SK-N-SH (cell line): Measurements from ENCODE around the gene C1QTNF8. TPM values are rescaled to one million over a fixed set of nuclear protein-coding genes. Genes with fewer than 3 reads are reported as not detected.

Experiments used
- CTCF ChIA-PET: fragments of 300-600, 350-600 bp; formaldehyde crosslinking; extraction: SDS; loops from one replicate; lab custom pipeline; 2021; lab: Yijun Ruan, JAX
- POLR2A ChIA-PET: fragments of 350-600 bp; sonication (Branson Sonifier 250); formaldehyde crosslinking; extraction: SDS; loops from one replicate; lab custom pipeline; 2020; ENCODE audit warnings: antibody characterized with exemption, inconsistent platforms; lab: Yijun Ruan, JAX
- DNase-seq: peaks from one replicate; pipeline ENCODE4 v3.0.0; 2012
- H2AFZ ChIP-seq: fragments of 200-600 bp; sonication (generic); 2 replicates; pipeline ENCODE4 v1.8.1; 2016; ENCODE audit warnings: antibody characterized with exemption, mild to moderate bottlenecking, low read depth
- H3F3A ChIP-seq: fragments of 200-600 bp; sonication (generic); replicated peaks from 2 replicates; pipeline ENCODE3; 2016; ENCODE audit warnings: antibody characterized with exemption, mild to moderate bottlenecking; ENCODE audit not compliant: insufficient read depth
- H3K27ac ChIP-seq, 2 experiments: fragments of 200-500 bp in 1 of 2; fragments of 200-600 bp in 1 of 2; sonication (Bioruptor generic) in 1 of 2; sonication (generic), shearing (Covaris generic) in 1 of 2; 2 replicates each; pipeline versions ENCODE4 v1.5.1 to v1.6.1; 2014 to 2016; ENCODE audit warnings: low read depth in 2 of 2, inconsistent platforms in 1 of 2, low read length in 1 of 2, mild to moderate bottlenecking in 1 of 2, mixed read lengths in 1 of 2
- H3K27me3 ChIP-seq: fragments of 200-600 bp; sonication (generic), shearing (Covaris generic); 2 replicates; pipeline ENCODE4 v1.6.1; 2016; ENCODE audit warnings: mixed run types; ENCODE audit not compliant: insufficient read depth
- H3K36me3 ChIP-seq, 2 experiments: fragments of 200-500 bp in 1 of 2; fragments of 200-600 bp in 1 of 2; sonication (Bioruptor generic) in 1 of 2; sonication (generic) in 1 of 2; replicated peaks in 1 of 2; 2 replicates each; pipeline versions ENCODE3 to v1.5.1; 2014 to 2016; ENCODE audit warnings: low read length in 1 of 2, mild to moderate bottlenecking in 1 of 2; ENCODE audit not compliant: insufficient read depth in 2 of 2, control insufficient read depth in 1 of 2
- H3K4me1 ChIP-seq, 2 experiments: fragments of 200-500 bp in 1 of 2; fragments of 200-600 bp in 1 of 2; sonication (Bioruptor generic) in 1 of 2; sonication (generic), shearing (Covaris generic) in 1 of 2; 2 replicates each; pipeline versions ENCODE4 v1.5.1 to v1.6.1; 2014 to 2016; ENCODE audit warnings: low read depth in 1 of 2, low read length in 1 of 2, mixed run types in 1 of 2; ENCODE audit not compliant: insufficient read depth in 2 of 2, control insufficient read depth in 1 of 2
- H3K4me2 ChIP-seq: fragments of 200-600 bp; sonication (generic), shearing (Covaris generic); 2 replicates; pipeline ENCODE4 v1.6.1; 2017; ENCODE audit warnings: mixed run types
- H3K4me3 ChIP-seq, 2 experiments: fragments of 200-500 bp in 1 of 2; fragments of 200-600 bp in 1 of 2; sonication (Bioruptor generic) in 1 of 2; sonication (generic), shearing (Covaris generic) in 1 of 2; 2 replicates each; pipeline versions ENCODE4 v1.5.1 to v1.8.1; 2014 to 2016; ENCODE audit warnings: low read depth in 2 of 2, inconsistent platforms in 1 of 2, low read length in 1 of 2, mild to moderate bottlenecking in 1 of 2, mixed read lengths in 1 of 2, moderate library complexity in 1 of 2
- H3K79me2 ChIP-seq: fragments of 200-600 bp; sonication (generic); 2 replicates; pipeline ENCODE4 v1.8.1; 2017; ENCODE audit warnings: mild to moderate bottlenecking; ENCODE audit not compliant: insufficient read depth
- H3K9ac ChIP-seq: fragments of 200-600 bp; sonication (generic); 2 replicates; pipeline ENCODE4 v1.6.1; 2017; ENCODE audit warnings: mixed run types
- H3K9me2 ChIP-seq: fragments of 200-600 bp; sonication (generic); 2 replicates; pipeline ENCODE4 v1.6.1; 2017; ENCODE audit warnings: mixed run types
- H3K9me3 ChIP-seq: fragments of 200-600 bp; sonication (generic); 2 replicates; pipeline ENCODE4 v1.6.1; 2017; ENCODE audit warnings: mixed run types, mild to moderate bottlenecking, moderate library complexity
- H4K20me1 ChIP-seq: fragments of 200-600 bp; sonication (generic); 2 replicates; pipeline ENCODE4 v1.6.1; 2017; ENCODE audit warnings: mild to moderate bottlenecking, mixed run types; ENCODE audit not compliant: insufficient read depth
- CHD2 ChIP-seq: fragments of 150-350 bp; IDR thresholded peaks from 2 replicates; pipeline ENCODE4 v1.6.1; 2018; ENCODE audit warnings: low read length; ENCODE audit not compliant: partially characterized antibody
- FOXJ3 ChIP-seq: sonication (generic); formaldehyde crosslinking; IDR thresholded peaks from 2 replicates; pipeline ENCODE4 v1.5.1; 2020; ENCODE audit warnings: mild to moderate bottlenecking, missing genetic modification reagents
- GABPA ChIP-seq: IDR thresholded peaks from 2 replicates; pipeline ENCODE4 v1.4.0; 2012; ENCODE audit warnings: low read depth, mild to moderate bottlenecking
- GATA2 ChIP-seq: sonication (generic); formaldehyde crosslinking; IDR thresholded peaks from 2 replicates; pipeline ENCODE4 v1.5.0; 2020; ENCODE audit warnings: mild to moderate bottlenecking, missing genetic modification reagents
- IRF3 ChIP-seq: fragments of 150-350 bp; IDR thresholded peaks from 2 replicates; pipeline ENCODE4 v1.6.1; 2016; ENCODE audit warnings: mild to moderate bottlenecking, low read depth, low read length
- JUND ChIP-seq: IDR thresholded peaks from 2 replicates; pipeline ENCODE4 v1.4.0; 2012
- MEF2A ChIP-seq: IDR thresholded peaks from 2 replicates; pipeline ENCODE4 v1.4.0; 2012; ENCODE audit warnings: low read depth, borderline replicate concordance
- MXI1 ChIP-seq: IDR thresholded peaks from 2 replicates; pipeline ENCODE4 v1.6.1; 2012; ENCODE audit warnings: mild to moderate bottlenecking, low read depth, low read length, improper control_type of control experiment
- NFIC ChIP-seq: IDR thresholded peaks from 2 replicates; pipeline ENCODE4 v1.4.0; 2012; ENCODE audit warnings: borderline replicate concordance
- NRF1 ChIP-seq: IDR thresholded peaks from 2 replicates; pipeline ENCODE4 v1.6.1; 2012; ENCODE audit warnings: low read depth, mild to moderate bottlenecking, low read length
- PBX3 ChIP-seq: IDR thresholded peaks from 2 replicates; pipeline ENCODE4; 2012
- RAD21 ChIP-seq: IDR thresholded peaks from 2 replicates; pipeline ENCODE4 v1.6.1; 2012; ENCODE audit warnings: mild to moderate bottlenecking, low read length
- REST ChIP-seq: IDR thresholded peaks from 2 replicates; pipeline ENCODE4 v1.6.1; 2012; ENCODE audit warnings: mild to moderate bottlenecking, low read depth, low read length, moderate library complexity
- RFX5 ChIP-seq: IDR thresholded peaks from 2 replicates; pipeline ENCODE4 v1.6.1; 2012; ENCODE audit warnings: mild to moderate bottlenecking, improper control_type of control experiment, low read length
- SMC3 ChIP-seq: IDR thresholded peaks from 2 replicates; pipeline ENCODE4 v1.6.1; 2012; ENCODE audit warnings: low read depth, low read length, improper control_type of control experiment
- TAF1 ChIP-seq: IDR thresholded peaks from 2 replicates; pipeline ENCODE4 v1.6.1; 2012; ENCODE audit warnings: low read depth, mild to moderate bottlenecking, low read length, moderate library complexity, borderline replicate concordance
- USF2 ChIP-seq: fragments of 150-350 bp; IDR thresholded peaks from 2 replicates; pipeline ENCODE4 v1.6.1; 2017; ENCODE audit warnings: antibody characterized with exemption, low read length, low read depth, borderline replicate concordance
- ZBTB33 ChIP-seq: IDR thresholded peaks from 2 replicates; pipeline ENCODE4 v1.4.0; 2012; ENCODE audit warnings: low read depth, borderline replicate concordance
- WGBS: methylation state at CpG from one replicate; pipeline ENCODE4 v1.1.6; 2017; ENCODE audit warnings: low lambda C conversion rate; 5-methylcytosine and 5-hydroxymethylcytosine counted together
- polyA plus RNA-seq, 3 experiments: library from polyadenylated mRNA; depleted of rRNA; stranded (reverse); fragments of >200 nt; gene quantifications; 2 replicates each; pipeline ENCODE4 v1.2.3, GENCODE V29; 2012

Gene C1QTNF8
- polyA plus RNA-seq, 1 of the 3 experiments (the other 2 are of a cell fraction) = not detected

GRCh38 chr16:1066584-1067172 lies 29.4 kb downstream of the C1QTNF8 start:
- no peaks in the 10 kb centered on the region for H3F3A ChIP-seq
- no peak overlapping the region for H3K4me3 ChIP-seq
- no peaks in the 10 kb centered on the region for H3K79me2 ChIP-seq
- no peaks in the 10 kb centered on the region for H3K9me2 ChIP-seq
- no peaks in the 10 kb centered on the region for H4K20me1 ChIP-seq
- H3K27ac ChIP-seq = no peak overlapping the region
- no peak overlapping the region for H3K9ac ChIP-seq
- H3K4me2 ChIP-seq = no peak overlapping the region
- H3K36me3 ChIP-seq = no peaks in the 10 kb centered on the region
- no peak for TF ChIP-seq RAD21
- TF ChIP-seq NRF1 = no peak
- TF ChIP-seq RFX5 = no peak
- TF ChIP-seq ZBTB33 = no peak
- TF ChIP-seq GABPA = no peak
- TF ChIP-seq REST = no peak
- TF ChIP-seq FOXJ3 (CRISPR knock-in tag) = no peak
- no peak for TF ChIP-seq NFIC
- no peak for TF ChIP-seq PBX3
- TF ChIP-seq GATA2 (CRISPR knock-in tag) = no peak
- no peak for TF ChIP-seq TAF1
- no peak for TF ChIP-seq SMC3
- TF ChIP-seq MEF2A = no peak
- no peak for TF ChIP-seq MXI1
- no peak for TF ChIP-seq USF2
- no peak for TF ChIP-seq JUND
- TF ChIP-seq IRF3 = no peak
- TF ChIP-seq CHD2 = no peak
- ChIA-PET POLR2A (no interaction called here), CTCF (no interaction called here)
- WGBS = 18% methylated on average over 16 of the region's 24 CpGs
- H3K27me3 ChIP-seq = peaks cover 97% of the 10 kb centered on the region
- no peak for DNase-seq
- H3K4me1 ChIP-seq = no peaks in the 10 kb centered on the region
- no peak overlapping the region for H2AFZ ChIP-seq
- no peaks in the 10 kb centered on the region for H3K9me3 ChIP-seq
